HFFc6 (cell line): Measurements from ENCODE around the gene MAGI3. TPM values are rescaled to one million over a fixed set of nuclear protein-coding genes. Genes with fewer than 3 reads are reported as not detected.
A peak's percentile ranks its signal among the peaks of the same experiment; 100 is the strongest.

Experiments
- DNase-seq: peaks from one replicate; pipeline ENCODE4 v3.0.0-alpha.2; 2018
- H3K27ac Mint-ChIP-seq: 2 replicates; pipeline ENCODE4 v1.8.0; 2020; ENCODE audit warnings: mild to moderate bottlenecking, mixed read lengths
- H3K27me3 Mint-ChIP-seq: 2 replicates; pipeline ENCODE4 v1.8.0; 2021; ENCODE audit warnings: mild to moderate bottlenecking, moderate library complexity, mixed read lengths; ENCODE audit not compliant: insufficient read depth
- H3K36me3 Mint-ChIP-seq: 2 replicates; pipeline ENCODE4 v1.8.0; 2021; ENCODE audit warnings: low read depth, mixed read lengths
- H3K4me1 Mint-ChIP-seq: 2 replicates; pipeline ENCODE4 v1.8.0; 2020; ENCODE audit warnings: low read depth, mixed read lengths
- H3K4me3 Mint-ChIP-seq: 2 replicates; pipeline ENCODE4 v1.8.0; 2020; ENCODE audit warnings: mild to moderate bottlenecking, moderate library complexity, mixed read lengths
- H3K9me3 Mint-ChIP-seq: 2 replicates; pipeline ENCODE4 v1.8.0; 2020; ENCODE audit warnings: mild to moderate bottlenecking, mixed read lengths
- total RNA-seq, 6 experiments: library from RNA; stranded (reverse); fragmentation: NEBNext Ultra II Directional; extraction: Animal tissue kit (Norgen Biotek cat#: 25700); gene quantifications; 2 replicates in 1 of 6; 3 replicates in 5 of 6; pipeline ENCODE4 v1.2.3, GENCODE V29; 2021
- TF ChIP-seq, protein P1 (sequence below): fragments of 200-600 bp; sonication (generic); IDR thresholded peaks from 2 replicates; pipeline ENCODE4 v1.5.0; 2021; ENCODE audit warnings: antibody characterized with exemption, mild to moderate bottlenecking

The MAGI3 gene
- total RNA-seq, 6 experiments from 2014 or later, result 5.1 to 8.2 (median 7.6) TPM

DNA sequence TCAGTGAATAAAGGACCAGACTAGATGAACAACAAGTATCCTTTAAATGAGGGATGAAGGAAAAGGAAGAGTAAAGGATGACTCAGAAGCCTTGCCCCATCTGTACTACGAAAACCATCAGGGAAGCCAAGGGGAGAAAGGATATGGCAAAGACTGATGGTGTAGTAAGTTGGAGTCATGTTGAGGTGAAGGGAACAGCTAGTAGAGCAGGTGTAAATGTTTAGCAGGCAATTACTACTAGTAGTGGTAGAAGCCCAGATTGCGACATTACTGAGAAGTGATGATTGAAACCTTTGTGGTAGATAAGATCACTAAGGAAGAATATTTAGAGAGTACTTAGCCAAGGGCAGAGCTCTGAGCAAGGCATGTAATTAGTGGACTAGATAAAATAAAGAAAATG is 285.0 kb downstream of the MAGI3 start:
- Mint-ChIP-seq H3K4me3 (no peak overlapping the region), H3K4me1 (peaks cover 37% of the 10 kb centered on the region), H3K36me3 (no peaks in the 10 kb centered on the region), H3K9me3 (no peaks in the 10 kb centered on the region), H3K27ac (no peak overlapping the region), H3K27me3 (no peaks in the 10 kb centered on the region)
- peak; percentile 5 for DNase-seq
- TF ChIP-seq, protein P1, sequence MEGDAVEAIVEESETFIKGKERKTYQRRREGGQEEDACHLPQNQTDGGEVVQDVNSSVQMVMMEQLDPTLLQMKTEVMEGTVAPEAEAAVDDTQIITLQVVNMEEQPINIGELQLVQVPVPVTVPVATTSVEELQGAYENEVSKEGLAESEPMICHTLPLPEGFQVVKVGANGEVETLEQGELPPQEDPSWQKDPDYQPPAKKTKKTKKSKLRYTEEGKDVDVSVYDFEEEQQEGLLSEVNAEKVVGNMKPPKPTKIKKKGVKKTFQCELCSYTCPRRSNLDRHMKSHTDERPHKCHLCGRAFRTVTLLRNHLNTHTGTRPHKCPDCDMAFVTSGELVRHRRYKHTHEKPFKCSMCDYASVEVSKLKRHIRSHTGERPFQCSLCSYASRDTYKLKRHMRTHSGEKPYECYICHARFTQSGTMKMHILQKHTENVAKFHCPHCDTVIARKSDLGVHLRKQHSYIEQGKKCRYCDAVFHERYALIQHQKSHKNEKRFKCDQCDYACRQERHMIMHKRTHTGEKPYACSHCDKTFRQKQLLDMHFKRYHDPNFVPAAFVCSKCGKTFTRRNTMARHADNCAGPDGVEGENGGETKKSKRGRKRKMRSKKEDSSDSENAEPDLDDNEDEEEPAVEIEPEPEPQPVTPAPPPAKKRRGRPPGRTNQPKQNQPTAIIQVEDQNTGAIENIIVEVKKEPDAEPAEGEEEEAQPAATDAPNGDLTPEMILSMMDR, result no peak

DNA sequence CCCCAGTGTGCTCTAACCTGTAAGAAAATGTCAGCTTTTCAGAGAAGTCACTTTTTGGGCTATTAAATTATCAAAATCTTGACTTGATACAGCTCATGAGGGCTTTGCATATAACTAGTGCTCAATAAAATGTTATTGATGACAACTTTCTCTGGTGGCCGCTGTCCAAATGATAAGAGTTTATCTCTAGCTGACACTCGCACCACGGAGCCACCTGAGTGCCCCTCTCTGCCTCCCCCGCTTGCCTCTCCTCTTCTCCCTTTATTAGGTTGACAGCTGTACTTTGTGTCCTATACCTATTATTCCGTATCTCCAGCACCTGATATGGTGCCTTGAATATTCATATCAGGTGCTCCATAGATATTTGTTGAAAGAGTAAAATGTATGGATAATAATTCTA is 286.2 kb downstream of the MAGI3 start:
- no peak for DNase-seq
- H3K27me3 Mint-ChIP-seq, result no peaks in the 10 kb centered on the region
- no peak overlapping the region for H3K4me3 Mint-ChIP-seq
- no peaks in the 10 kb centered on the region for H3K9me3 Mint-ChIP-seq
- no peaks in the 10 kb centered on the region for H3K36me3 Mint-ChIP-seq
- no peak overlapping the region for H3K27ac Mint-ChIP-seq
- TF ChIP-seq, protein P1, result no peak
- peaks cover 37% of the 10 kb centered on the region for H3K4me1 Mint-ChIP-seq

DNA sequence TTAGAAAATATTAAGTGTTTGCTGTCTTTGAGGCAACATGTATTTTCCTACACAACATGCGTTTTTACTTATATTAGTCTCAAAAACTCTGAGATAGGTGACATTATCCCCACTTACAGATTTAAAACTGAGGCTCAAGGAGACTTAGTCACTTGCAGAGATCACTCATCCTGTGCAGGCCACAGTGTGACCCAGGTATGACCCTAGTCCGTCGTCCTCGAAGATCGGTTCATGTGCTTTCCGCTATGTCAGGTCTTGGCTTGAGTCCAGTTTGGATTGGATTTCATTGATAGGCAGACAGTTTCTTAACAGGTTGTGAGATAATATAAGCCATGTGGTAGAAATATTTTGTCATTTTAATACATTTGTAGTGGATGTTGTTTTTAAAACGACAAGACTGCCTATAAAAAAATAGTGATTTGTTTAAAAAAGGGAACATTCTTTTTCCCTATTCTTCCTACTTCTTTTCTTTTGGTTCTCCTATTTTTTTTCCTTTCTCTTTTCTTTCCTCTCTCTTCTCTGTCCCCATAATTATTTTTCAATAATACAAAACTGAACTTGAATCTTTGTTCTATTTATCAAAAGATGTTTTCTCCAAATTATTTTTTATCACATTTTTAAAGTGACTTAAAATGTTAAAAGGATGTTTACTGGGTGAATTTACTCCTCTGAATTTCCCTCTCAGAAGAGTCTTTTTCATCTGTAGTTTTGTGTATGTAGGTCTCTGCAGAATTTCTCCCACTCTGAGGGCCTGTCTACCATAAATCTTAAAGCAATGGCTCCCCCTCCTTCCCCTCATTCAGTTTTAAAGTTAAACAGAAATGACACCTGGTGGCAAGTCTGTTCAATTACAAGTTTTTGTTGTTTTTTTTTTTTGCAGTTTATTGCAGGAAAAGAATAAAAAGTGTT is 287.2 kb downstream of the MAGI3 start:
- TF ChIP-seq, protein P1, result peak; percentile 89
- H3K9me3 Mint-ChIP-seq, result no peaks in the 10 kb centered on the region
- no peaks in the 10 kb centered on the region for H3K27me3 Mint-ChIP-seq
- H3K36me3 Mint-ChIP-seq, result no peaks in the 10 kb centered on the region
- no peak overlapping the region for H3K4me3 Mint-ChIP-seq
- DNase-seq, result peak; percentile 39
- H3K27ac Mint-ChIP-seq, result no peak overlapping the region; the same call in 1 of the 2 replicates
- peaks cover 37% of the 10 kb centered on the region for H3K4me1 Mint-ChIP-seq

DNA sequence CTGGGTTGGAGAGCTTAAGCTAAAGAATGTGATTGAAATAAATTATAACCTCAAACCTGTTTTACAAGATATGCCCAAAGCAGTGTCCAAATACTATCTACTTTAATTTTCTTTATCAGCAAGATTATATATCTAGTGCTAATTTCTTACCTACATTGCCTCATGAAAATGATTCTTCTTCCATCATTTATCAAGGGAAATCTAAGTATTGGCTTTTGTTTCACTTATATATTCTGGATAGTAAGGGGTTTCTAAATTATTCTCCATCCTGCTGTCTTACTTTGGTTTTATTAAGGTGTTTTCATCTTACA is 287.8 kb downstream of the MAGI3 start:
- no peak for DNase-seq
- TF ChIP-seq, protein P1, result peak; percentile 64
- peaks cover 38% of the 10 kb centered on the region for H3K4me1 Mint-ChIP-seq
- H3K36me3 Mint-ChIP-seq, result no peaks in the 10 kb centered on the region
- no peaks in the 10 kb centered on the region for H3K9me3 Mint-ChIP-seq
- H3K27me3 Mint-ChIP-seq, result no peaks in the 10 kb centered on the region
- no peak overlapping the region for H3K27ac Mint-ChIP-seq
- no peak overlapping the region for H3K4me3 Mint-ChIP-seq

DNA sequence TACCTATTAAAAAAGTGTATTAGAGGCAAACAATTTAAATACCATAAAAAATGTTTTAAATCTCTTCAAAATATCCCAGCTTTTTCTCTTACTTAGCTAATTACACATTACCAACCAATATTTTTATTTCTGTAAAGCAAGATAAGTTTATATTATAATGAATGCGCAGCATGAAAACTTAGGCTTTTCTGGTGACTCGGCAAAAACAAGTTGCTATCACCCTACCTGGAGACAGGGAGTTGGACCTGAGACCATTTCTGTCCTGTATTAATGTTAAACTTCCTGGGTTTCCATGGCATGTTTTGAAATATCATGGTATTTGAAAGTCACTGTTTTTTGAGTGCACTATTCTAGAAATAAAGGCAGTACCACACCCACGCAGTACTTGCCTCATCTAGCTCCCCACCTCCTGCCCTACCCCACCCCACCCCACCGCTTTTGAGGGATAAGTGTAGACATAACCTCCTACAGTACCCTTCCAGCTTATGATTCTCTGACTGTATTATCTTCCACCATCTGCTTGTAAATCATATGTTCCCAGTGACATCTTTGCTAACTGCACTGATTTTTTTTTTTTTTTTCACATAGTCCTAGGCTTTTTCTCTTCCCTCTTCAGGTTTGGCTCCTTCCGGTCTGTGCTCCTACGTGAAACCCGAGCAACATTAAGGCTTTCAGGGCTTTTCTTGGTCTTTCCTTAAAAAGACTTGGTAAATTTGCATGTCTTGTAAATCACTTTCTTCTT is 291.5 kb downstream of the MAGI3 start:
- Mint-ChIP-seq H3K27me3 (no peaks in the 10 kb centered on the region), H3K4me3 (no peak overlapping the region), H3K36me3 (no peaks in the 10 kb centered on the region), H3K9me3 (no peaks in the 10 kb centered on the region), H3K27ac (no peak overlapping the region), H3K4me1 (peaks cover 31% of the 10 kb centered on the region)
- DNase-seq, result no peak
- TF ChIP-seq, protein P1, result no peak
